Testis (tissue), 2 donors: Measurements from ENCODE around the gene CLDN10.

Source experiments
- POLR2A ChIP-seq: fragments of 450-650 bp; IDR thresholded peaks from one replicate; pipeline ENCODE4 v1.6.1; 2017; ENCODE audit warnings: antibody characterized with exemption, mild to moderate bottlenecking, moderate library complexity
- TF ChIP-seq, protein P1 (sequence below), 3 experiments: fragments of 450-650 bp in 2 of 3; fragments of 200-600 bp in 1 of 3; sonication (generic) in 1 of 3; IDR thresholded peaks; one replicate each; pipeline ENCODE4 v1.5.1; 2016 to 2019; ENCODE audit warnings: antibody characterized with exemption in 3 of 3, mild to moderate bottlenecking in 2 of 3, moderate library complexity in 1 of 3

DNA sequence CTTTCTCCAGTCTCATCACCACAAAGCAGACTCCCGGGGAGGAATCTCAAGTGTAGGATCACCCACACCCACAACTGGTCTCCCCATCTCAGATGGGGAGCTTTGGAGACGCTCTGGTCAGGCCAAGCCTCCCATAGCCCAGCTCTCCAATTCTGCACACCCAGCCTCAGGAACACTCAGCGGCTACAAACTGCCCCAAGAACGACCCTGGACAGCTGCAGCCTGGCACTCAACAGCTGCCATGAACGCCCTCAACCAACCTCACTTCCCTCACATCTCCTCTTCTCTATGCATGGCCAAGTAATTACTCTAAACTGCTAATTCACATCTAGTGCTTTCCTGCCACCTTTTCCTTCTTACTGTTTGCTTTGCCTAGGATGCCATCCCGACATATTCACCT is 49.4 kb downstream of the CLDN10 start:
- TF ChIP-seq, protein P1, sequence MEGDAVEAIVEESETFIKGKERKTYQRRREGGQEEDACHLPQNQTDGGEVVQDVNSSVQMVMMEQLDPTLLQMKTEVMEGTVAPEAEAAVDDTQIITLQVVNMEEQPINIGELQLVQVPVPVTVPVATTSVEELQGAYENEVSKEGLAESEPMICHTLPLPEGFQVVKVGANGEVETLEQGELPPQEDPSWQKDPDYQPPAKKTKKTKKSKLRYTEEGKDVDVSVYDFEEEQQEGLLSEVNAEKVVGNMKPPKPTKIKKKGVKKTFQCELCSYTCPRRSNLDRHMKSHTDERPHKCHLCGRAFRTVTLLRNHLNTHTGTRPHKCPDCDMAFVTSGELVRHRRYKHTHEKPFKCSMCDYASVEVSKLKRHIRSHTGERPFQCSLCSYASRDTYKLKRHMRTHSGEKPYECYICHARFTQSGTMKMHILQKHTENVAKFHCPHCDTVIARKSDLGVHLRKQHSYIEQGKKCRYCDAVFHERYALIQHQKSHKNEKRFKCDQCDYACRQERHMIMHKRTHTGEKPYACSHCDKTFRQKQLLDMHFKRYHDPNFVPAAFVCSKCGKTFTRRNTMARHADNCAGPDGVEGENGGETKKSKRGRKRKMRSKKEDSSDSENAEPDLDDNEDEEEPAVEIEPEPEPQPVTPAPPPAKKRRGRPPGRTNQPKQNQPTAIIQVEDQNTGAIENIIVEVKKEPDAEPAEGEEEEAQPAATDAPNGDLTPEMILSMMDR (IDR thresholded peaks at IDR 0.05), result no peak
- no peak for TF ChIP-seq POLR2A
